CD1c-positive myeloid dendritic cell (primary cell): ENCODE data around the gene ZNF207.
"Not testable (repeated sequence)": the region's sequence is repeated elsewhere in the genome, so short reads cannot be mapped to it uniquely, and the experiment has no call there.

ENCODE experiments used
- DNase-seq: peaks from one replicate; pipeline ENCODE4 v3.0.0-alpha.2; 2016; ENCODE audit errors: extremely low spot score

Gene ZNF207

GRCh38 chr17:32335046-32335445, 14.9 kb upstream of the ZNF207 start:
- no peak for DNase-seq

GRCh38 chr17:32335687-32336086, 14.3 kb upstream of the ZNF207 start:
- no peak for DNase-seq

DNA sequence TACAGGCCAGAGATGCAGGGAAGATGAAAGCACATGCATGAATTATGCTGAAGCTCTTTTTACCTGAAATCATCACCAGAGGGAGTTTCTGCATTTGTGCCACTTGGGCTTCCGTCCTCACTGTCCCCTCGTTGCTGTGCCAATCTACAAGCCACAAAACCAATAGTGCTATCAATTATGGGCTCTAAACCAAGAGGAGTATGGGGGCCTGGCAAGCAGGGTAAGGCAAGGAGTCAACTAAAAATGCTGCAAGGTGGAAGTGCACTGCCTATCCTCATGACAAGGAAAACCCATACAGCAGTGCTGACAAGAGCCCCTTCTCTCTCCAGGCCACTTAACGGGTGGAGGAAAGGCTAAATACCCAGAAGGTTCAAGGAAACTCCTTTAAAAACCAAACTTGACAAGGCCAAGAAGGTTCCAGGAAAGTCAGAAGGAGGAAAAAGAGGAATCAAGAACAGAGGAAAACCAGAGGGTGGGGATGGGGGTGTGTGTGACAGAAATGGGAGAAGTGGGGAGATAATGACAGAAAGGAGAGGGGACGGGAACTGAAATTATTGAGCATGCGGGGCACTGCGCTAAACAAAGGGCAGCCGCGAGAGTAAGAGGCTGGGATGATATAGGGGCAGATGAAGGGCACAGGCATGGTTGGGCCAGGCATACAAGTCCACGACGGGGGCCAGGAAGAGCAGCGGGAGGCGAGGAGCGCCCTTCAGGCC, 8.7 kb upstream of the ZNF207 start:
- DNase-seq, result peak; percentile 69

DNA sequence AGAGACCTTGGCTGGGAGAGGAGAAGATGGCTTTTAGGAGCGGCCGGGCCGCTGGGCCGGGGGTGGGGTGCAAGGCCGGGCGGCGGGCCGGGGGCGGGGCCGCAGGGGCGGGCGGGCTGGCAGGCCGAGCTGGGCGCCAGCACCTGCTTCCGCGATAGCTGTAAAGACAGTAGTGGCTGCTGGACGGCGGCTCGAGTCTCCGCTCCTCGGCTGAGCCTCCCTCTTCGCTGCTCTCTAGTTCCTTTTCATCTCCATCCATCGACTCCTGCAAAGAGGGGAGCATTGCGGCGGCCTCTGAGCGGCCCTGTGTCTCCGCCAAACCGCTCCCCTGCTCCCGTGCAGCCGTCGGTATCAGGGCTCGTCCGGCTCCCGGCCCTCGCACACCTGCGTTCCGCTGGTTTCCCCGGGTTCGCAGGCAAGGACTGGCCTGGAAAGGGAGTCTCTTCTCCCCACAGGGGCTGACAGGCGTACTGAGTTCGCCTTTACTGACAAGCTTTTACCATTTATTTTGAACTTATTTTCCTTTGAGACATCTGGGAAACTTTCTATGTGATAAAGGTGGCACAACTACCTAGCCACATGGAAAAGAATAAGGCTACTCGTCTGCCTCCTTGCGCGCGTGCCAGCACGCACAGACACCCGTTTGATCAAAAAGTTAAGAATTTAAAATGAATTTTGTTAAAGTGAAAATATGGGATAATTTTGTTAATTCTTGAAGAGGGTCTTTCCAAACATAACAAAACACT, 7.9 kb upstream of the ZNF207 start, which contains the start of gene C17orf75:
Gene C17orf75, minus strand, starts transcription at position 317 of the 746 bp plus-strand sequence. Its CDS starts 34 bp downstream, at position 283.
- DNase-seq, result peak; percentile 58

- DNase-seq, result no peak
Observed at GRCh38 chr17:32342603-32343325, 7.2 kb upstream of the ZNF207 start.

GRCh38 chr17:32345951-32346600, 3.9 kb upstream of the ZNF207 start:
- no peak for DNase-seq

GRCh38 chr17:32348483-32348800, 1.5 kb upstream of the ZNF207 start:
- DNase-seq, result no peak

- DNase-seq, result peak; percentile 23
Observed at GRCh38 chr17:32349503-32349853, 479 bp upstream of the ZNF207 start.

DNA sequence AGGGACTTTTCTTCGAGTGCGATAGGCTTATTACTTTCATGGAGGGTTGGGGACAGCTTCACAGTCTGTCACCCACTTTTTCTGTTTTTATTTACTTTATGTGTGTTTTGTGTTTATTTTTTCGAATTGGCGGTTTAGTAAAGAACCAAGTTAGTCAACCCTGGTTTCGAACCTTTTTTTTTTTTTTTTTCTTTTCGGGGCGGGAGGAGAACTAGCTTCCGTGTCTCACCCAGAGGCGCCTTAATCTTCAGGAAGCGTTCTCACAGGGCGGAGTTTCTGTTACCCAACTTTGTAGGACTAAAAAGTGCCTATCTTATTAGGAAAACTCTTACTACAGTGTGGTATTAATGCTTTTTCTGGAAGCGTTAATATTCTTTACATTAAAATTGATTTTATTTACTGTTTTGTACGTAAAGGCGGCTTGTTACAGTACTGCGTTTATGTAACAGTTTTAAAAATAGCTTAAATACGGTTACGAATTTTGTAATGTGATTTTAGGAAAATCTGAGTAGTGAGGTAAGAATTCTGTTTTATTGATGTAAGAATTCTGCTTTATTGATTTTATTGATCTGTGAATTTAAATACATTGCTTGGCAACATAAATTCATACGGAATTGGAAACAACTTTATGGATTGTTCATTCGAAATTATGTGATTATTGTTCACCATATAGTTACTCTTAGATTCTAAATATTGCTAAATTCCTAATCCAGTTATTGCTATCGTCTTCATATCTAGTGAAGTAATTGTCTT, 885 bp downstream of the ZNF207 start:
- peak; percentile 86 for DNase-seq

DNA sequence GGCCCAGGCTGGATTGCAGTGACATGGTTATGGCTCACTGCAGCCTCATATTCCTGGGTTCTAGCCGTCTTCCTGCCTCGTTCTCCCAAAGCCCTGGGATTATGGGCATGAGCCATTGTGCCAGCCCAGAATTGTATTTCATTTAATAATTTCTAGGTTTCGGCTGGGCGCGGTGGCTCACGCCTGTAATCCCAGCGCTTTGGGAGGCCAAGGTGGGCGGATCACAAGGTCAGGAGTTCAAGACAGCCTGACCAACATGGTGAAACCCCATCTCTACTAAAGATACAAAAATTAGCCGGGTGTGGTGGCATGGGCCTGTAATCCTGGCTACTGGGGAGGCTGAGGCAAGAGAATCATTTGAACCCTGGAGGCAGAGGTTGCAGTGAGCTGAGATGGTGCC, 2.8 kb downstream of the ZNF207 start:
- not testable (repeated sequence) for DNase-seq

DNA sequence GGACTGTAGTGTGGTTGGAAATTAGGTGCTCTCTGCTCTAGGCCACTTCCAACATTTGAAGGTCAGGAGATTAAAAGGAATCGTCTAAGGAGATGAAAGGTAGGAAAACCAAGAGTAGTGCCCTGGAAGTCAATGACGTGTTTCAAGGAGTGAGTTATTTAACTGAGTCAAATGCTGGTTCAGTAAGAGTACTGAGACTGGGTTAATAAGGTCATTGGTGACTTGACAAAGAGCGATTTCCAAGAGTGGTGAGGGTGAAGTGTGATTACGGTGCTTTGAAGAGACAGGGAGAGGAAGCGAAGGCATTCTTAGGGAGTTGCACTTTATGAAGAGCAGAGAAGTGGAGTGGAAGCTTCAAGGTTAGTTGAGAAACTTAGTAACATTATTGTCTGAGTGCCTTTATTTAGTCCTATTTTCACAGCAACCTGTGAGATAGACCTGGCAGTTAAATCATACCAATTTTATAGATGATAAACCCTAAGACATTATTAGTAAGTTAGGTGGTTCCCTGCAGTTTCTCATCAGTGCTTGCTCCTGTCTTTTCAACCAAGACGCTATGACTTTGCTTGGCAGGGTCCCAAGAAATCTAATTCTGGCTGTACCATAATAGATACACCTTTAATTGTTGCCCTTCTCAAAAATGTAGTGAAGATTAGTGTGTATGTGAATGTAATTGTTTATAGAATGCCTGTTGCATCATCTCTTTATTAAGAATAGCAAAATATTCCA, 5.9 kb downstream of the ZNF207 start:
- no peak for DNase-seq

GRCh38 chr17:32356378-32356743, 6.4 kb downstream of the ZNF207 start:
- no peak for DNase-seq

DNA sequence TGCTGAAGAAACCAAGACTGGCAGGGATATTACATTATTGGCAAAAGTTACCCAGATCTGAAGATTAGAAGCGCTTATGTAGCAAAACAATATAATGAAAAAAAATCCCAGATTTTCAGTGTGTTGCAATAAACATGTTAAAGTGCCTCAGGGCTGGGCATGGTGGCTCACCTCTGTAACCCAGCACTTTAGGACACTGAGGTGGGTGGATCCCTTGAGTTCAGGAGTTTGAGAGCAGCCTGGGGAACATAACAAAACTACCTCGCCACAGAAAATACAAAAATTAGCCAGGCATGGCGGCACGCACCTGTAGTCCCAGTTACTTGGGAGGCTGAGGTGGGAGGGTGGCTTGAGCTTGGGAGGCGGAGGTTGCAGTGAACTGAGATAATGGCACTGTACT, 6.8 kb downstream of the ZNF207 start:
- no peak for DNase-seq

DNA sequence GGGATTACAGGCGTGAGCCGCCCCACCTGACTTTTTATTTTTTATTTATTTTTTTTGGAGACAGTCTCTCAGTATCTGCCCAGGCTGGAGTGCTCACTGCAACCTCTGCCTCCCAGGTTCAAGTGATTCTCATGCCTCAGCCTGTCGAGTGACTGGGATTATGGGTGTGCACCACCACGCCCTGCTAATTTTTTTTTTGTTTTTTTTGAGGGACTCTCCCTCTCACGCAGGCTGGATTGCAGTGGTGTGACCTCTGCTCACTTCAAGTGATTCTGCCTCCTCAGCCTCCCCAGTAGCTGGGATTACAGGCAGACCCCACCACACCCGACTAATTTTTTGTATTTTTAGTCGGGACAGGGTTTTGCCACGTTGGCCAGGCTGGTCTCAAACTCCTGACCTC, 7.7 kb downstream of the ZNF207 start:
- DNase-seq, result no peak

GRCh38 chr17:32361270-32361669, 11.3 kb downstream of the ZNF207 start:
- no peak for DNase-seq

DNA sequence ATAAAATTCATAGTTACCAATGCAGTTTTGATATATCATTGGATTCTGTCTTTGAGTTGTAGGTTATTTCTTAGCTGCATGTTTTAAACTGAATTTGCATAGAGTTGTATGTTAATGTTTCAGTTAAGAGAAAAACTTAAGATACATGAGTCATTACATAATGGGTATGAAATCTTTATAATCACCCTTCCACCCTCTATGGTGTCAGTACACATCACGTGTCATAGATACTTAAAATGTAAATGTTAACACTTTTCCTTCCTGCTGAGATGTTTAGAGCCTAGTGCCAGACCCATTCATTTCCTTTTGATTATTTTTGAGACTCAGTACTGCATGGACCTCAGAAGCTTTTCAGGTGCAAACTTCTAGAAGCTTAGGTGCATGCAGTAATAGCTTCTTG, 20.5 kb downstream of the ZNF207 start:
- no peak for DNase-seq

DNA sequence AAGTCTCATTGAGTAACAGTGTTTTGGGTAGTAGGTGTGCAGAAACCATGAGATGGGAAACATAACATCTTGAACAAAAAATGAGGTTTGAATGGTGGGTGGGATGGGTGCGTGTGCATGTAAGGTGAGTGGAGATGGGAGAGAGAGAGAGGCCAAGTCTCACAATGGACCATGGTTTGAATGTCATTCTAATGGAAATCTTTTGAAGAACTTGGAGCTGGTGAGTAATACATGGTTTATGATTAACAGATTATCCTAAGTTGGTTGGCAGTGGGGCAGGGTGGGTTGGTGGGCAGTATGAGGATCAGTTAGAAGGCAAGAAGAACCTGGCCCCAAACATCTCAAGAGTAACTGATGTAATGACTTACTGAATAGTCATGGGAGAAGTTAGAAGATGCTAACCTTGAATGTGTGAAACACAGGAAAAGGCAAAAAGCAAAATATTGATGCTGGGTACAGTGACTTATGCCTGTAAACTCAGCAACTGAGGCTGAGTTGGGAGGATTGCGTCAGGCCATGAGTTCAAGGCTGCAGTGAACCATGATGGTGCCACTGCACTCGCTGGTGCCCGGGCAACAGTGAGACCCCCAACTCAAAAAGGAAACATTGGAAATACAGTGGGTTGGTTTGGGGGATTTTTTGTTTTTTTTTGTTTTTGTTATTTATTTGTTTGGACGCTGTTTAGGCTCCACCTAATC, 32.7 kb downstream of the ZNF207 start:
- DNase-seq, result no peak

DNA sequence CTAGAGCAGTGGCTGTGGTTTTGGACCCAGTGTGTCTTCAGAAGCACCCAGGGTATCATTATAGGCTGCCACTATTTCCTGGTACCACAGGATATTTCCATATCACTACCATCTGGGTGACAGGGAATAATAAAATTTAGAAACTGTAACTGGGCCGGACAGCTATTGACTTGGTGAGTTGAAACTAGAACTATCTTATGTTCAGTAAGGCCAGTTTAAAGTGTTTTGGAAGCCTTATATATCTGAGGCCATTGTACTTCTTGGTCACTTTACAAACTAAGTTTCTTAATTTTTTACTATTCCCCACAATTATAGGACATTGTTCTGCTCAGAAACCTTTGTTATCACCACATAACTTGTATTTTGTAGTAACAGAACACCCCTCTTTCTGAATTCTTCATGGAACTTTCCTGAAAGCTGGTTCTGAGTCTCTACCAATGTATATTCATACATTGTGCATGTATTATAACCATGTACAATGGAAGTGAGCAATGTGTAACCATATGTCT, 34.0 kb downstream of the ZNF207 start:
- no peak for DNase-seq

GRCh38 chr17:32385121-32385520, 35.2 kb downstream of the ZNF207 start:
- DNase-seq, result no peak

DNA sequence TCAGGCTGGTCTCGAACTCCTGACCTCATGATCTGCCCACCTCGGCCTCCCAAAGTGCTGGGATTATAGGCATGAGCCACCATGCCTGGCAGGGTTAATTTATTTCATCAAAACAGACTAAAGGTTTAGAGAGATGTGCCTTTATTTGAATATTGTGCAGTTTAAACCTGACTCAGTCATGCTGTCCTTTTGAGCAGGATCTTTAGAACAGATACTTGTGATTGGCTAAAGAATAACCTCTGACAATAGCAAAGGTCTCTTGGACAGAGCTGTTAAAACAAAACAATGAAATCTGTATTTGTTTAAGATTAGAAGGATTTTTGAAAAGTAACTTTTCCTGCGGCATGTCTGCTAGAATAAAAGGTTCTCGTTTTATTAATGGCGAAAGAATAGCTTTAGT, 36.0 kb downstream of the ZNF207 start:
- DNase-seq, result no peak
